ENCODE results near the gene OR5W2.
"Not testable (repeated sequence)": the region's sequence is repeated elsewhere in the genome, so short reads cannot be mapped to it uniquely, and the experiment has no call there.

The OR5W2 gene

DNA sequence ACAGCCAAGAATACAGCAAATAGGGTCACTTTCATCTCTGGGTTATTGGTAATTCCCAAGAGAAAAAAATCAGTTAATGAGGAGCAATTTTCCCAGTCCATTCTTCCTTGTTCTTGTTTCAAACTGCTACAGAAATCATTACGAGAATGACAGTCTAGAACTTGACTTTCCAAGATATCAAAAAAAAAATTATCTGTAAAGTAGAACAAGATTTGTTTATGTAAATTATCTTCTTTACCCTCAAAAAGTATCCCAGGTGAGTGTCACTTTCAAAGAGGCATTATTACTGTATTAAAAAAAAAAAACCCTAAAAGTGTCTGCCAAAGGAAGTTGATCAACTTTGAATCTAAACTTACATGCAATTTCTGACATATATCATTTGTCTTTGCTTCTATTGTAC, at the start of gene OR5W2:
OR5W2 (minus strand) TSS at position 101 of the 400 bp plus-strand sequence; CDS start at position 101, 0 bp downstream.
- no peak for DNase-seq (ENCODE audit: low read depth in 2 of 2)

- DNase-seq (ENCODE audit: low read depth in 2 of 2), result no peak
Measured at GRCh38 chr11:55956521-55956920, 42.1 kb upstream of the OR5W2 start.

GRCh38 chr11:55949330-55949729, 34.9 kb upstream of the OR5W2 start:
- DNase-seq (ENCODE audit: low read depth in 2 of 2), result no peak

DNA sequence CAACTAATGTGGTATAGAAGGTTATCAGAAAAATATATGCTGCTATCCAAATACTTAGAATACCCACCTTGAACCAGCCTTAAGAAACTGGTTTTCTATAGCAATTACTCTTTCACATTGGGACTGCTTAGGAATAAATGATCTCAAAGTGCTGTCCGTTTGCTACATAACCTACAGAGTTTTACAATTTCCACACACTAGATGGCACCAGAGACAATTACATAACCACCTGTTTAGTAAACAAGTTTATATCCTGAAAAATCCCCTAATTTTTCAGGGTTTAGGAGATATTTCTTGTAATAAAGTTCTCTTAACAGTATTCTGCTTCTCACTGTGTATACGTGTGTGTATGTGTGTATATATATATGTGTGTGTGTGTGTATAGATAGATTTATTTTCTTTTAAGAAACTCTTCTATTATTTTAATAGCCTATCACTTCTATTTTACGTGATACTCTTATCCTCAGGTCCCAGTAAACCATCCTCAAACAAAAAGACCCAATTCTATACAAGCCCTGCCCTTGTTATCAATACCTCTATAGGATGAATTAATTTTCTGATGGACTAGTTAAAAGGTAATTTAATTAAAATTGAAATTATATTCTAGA, 28.5 kb upstream of the OR5W2 start:
- no peak for DNase-seq (ENCODE audit: low read depth in 2 of 2)

DNA sequence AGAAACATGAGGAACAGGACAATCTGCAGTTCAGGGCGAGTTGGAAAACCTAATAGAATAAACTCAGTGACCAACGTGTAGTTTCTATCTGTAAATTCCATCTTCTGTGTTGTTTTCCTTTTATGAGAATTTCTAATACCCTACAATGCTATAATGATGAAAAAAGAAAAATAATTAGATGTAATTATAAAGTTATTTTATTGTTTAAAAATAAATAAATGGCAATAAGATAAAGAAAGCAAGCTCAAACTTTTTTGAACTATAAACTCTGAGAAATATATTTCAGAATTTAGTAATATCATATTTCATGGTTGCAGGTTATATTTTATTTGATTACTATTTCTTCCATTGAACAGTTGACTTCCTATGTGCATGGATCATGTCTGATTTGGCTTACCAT, 21.9 kb upstream of the OR5W2 start, which contains the start of gene OR5I1:
OR5I1 (minus strand) TSS at position 101 of the 400 bp plus-strand sequence; CDS start at position 101, 0 bp downstream.
- DNase-seq (ENCODE audit: low read depth in 2 of 2), result no peak

DNA sequence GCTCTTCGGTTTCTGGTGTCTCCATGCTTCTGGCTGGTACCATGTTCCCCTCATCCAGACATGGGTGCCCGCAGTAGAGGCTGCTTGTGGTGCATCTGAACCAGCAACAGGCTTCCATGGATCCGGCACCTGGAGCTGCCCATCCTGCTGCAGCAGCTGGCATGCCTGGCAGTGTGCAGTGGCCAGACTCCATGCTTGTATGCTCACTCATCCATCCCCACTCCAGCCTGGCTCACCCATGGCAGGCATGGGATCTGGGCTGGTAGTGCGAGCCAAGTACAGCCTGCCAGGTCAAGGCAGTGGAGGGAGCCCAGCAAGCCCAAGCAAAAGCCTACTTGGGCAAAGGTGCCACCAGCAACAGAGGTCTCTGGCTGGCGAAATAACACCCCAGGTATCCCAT, 6.2 kb upstream of the OR5W2 start:
- no peak for DNase-seq (ENCODE audit: low read depth in 2 of 2)

- no peak for DNase-seq (ENCODE audit: low read depth in 2 of 2)
Measured at GRCh38 chr11:55902308-55902707, 12.1 kb downstream of the OR5W2 start.

GRCh38 chr11:55895216-55895615, 19.2 kb downstream of the OR5W2 start:
- no peak for DNase-seq (ENCODE audit: low read depth in 2 of 2)

- not testable (repeated sequence) for DNase-seq (ENCODE audit: low read depth in 2 of 2)
Measured at GRCh38 chr11:55885481-55885880, 28.9 kb downstream of the OR5W2 start.

GRCh38 chr11:55884995-55885394, 29.4 kb downstream of the OR5W2 start:
- not testable (repeated sequence) for DNase-seq (ENCODE audit: low read depth in 2 of 2)

DNA sequence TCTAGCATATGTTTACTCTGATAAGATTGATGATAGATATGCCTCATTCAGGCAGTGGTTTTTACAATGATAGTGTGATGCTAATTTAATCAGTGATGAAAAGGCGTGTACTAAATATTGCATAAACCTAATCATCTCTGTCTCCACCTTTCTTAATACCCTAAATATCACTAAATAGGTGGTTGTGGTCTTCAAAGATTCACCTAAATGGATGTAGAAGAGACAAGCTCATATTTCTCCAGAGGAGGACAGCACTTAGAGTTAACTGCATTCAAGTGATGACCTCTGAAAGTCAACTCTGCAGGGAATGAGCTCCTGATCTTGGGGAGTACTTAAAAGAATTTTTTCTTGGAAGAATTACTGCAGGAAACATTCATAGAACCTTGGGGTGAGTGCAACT, 31.4 kb downstream of the OR5W2 start, which contains the start of gene TRIM51:
TRIM51 (plus strand) TSS at position 301 of the 400 bp plus-strand sequence. CDS start 2,132 bp downstream, outside the sequence.
- DNase-seq (ENCODE audit: low read depth in 2 of 2), result not testable (repeated sequence)

- DNase-seq (ENCODE audit: low read depth in 2 of 2), result not testable (repeated sequence)
Measured at GRCh38 chr11:55873146-55873545, 41.2 kb downstream of the OR5W2 start.

GRCh38 chr11:55872731-55873130, 41.7 kb downstream of the OR5W2 start:
- DNase-seq (ENCODE audit: low read depth in 2 of 2), result not testable (repeated sequence)

DNA sequence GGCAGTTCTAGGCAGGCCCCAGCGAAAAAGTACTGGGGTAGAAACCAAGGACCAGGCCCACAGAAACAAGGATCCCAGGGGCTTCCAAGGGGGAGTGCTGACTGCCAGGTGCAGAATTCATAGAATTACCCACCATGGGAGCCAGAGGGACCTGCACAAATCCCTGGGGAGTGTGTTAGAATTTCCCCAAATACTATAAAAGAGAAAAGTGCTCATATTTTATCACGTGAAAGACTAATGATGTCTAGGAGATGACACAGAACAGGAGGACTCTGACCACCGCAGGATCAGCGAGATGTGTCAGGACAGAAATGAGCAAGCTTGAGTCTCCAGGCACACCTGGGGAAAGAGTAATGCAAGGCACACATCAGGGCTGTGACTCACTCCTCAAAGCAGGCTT, 47.0 kb downstream of the OR5W2 start:
- not testable (repeated sequence) for DNase-seq (ENCODE audit: low read depth in 2 of 2)

Measured in stimulated activated CD4-positive, alpha-beta T cell treated with anti-CD3 and anti-CD28 coated beads, Interleukin-4, amount 100 ng/mL, for 48 hours (primary cell).